ENCODE data around the gene ELMO1.
"Not testable (repeated sequence)": the region's sequence is repeated elsewhere in the genome, so short reads cannot be mapped to it uniquely, and the experiment has no call there.

Gene ELMO1

GRCh38 chr7:37186753-37187152 lies 261.9 kb downstream of the ELMO1 start:
- no peak for DNase-seq (ENCODE audit: low spot score)

- no peak for DNase-seq (ENCODE audit: low spot score)
Observed at GRCh38 chr7:37181550-37181932, 267.1 kb downstream of the ELMO1 start.

- DNase-seq (ENCODE audit: low spot score) = no peak
Observed at GRCh38 chr7:37180828-37181549, 267.7 kb downstream of the ELMO1 start.

GRCh38 chr7:37176079-37176478 lies 272.6 kb downstream of the ELMO1 start:
- no peak for DNase-seq (ENCODE audit: low spot score)

DNA sequence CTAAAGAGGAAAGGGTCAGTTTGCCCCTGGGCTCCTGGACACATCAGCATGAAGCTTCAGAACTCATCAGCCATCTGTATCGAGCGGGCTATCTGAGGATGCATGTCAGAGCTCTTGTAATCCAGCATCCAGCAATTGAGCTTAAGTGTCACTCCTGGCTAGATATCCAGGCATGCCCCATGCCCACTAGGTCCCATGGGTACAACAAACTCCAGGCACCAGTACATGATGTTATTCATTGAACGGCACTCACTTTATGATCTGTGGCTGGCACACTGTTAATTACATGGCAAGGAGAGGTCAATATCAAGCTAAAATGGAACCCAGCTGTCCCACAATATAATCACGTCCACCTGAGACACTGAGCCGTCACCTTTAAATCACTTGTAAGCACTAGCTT lies 274.2 kb downstream of the ELMO1 start:
- DNase-seq (ENCODE audit: low spot score) = no peak

GRCh38 chr7:37173670-37174069 lies 275.0 kb downstream of the ELMO1 start:
- no peak for DNase-seq (ENCODE audit: low spot score)

DNA sequence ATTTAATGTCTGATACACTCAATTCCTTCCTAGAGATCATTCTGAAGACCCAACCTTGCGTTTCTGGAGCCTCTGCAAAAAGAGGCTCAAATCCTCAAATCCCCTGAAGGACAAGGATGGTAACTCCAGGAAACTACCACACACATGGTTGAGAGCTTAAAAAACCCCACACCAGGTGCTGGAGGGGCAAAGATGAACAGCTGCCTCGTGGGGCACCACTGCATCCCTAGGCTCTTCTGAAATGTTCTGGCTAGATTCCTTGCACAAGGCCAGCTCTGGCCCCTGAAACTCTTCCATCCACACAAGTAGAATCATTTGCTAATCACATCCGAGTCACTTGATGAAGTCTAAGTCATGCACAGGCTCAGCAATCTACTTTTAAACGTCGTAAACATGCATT lies 286.6 kb downstream of the ELMO1 start:
- no peak for DNase-seq (ENCODE audit: low spot score)

- no peak for DNase-seq (ENCODE audit: low spot score)
Observed at GRCh38 chr7:37160656-37161055, 288.0 kb downstream of the ELMO1 start.

- no peak for DNase-seq (ENCODE audit: low spot score)
Observed at GRCh38 chr7:37153376-37153775, 295.3 kb downstream of the ELMO1 start.

- no peak for DNase-seq (ENCODE audit: low spot score)
Observed at GRCh38 chr7:37151741-37152413, 296.8 kb downstream of the ELMO1 start.

- DNase-seq (ENCODE audit: low spot score) = no peak
Observed at GRCh38 chr7:37150856-37151255, 297.8 kb downstream of the ELMO1 start.

GRCh38 chr7:37150180-37150579 lies 298.5 kb downstream of the ELMO1 start:
- no peak for DNase-seq (ENCODE audit: low spot score)

DNA sequence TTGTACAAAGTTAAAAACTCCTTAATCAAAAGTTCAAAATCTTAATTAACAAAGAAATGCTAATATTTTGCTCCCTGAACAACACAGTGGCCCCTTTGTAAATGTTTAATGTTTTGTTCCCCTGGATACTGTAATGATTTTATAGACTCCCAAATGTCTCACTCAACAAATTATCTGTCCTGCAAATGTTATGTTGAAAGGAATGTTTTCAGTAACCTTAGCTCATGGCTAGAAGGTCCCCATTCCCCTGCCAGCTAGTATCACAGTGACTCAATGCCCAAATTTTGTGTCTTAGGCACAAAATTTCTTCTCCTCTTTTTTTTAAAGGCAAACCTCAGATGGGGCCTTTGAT lies 298.9 kb downstream of the ELMO1 start:
- DNase-seq (ENCODE audit: low spot score) = no peak

DNA sequence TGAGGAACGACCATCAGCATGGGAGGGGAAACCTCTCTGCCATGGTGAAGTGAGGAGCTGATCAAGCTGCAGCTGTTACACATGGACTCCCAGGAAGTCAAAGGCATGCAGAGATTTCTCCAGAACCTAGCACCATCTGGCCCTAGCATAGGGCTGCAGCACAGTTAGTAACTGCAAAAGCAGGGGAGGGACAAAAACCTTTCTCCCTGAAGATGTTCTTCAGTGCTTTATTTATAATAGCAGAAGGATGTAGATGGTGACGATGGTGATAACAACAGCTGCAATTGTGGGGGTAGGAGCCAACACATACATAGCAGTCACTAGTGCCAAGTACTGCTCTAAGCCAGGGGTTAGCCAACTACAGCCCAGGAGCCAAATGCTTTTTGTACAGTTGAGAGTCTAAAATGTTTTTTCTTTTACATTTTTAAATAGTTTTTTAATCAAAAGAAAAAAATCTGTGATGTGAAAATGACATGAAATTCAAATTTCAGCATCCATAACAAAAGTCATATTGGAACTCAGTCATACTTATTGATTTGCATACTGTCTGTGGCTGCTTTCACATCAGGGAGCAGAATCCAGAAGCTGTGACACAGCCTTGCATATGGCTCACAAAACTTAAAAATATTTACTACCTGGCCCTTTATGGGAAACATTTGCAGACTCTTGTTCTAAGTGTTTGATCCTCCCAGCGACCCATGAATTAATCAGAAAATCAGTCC lies 299.5 kb downstream of the ELMO1 start:
- no peak for DNase-seq (ENCODE audit: low spot score)

DNA sequence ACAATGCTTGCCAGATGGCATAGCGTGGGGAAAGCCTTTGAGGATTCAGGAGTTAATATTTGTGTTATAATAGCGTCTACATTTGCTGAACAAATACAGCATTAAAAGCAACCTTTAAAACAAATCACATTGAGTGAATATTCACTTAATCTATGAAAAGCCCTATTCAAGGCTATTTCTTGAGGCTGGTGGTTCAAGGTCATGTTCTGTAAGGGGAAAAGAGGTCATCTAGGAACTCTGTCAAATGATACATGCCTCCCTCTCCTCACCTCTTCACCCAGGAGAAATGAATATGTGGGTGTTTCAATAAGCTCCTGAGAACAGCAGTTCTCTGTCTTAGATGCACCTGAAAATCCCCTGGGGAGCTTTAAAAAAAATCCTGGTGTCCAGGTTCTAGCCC lies 303.0 kb downstream of the ELMO1 start:
- no peak for DNase-seq (ENCODE audit: low spot score)

DNA sequence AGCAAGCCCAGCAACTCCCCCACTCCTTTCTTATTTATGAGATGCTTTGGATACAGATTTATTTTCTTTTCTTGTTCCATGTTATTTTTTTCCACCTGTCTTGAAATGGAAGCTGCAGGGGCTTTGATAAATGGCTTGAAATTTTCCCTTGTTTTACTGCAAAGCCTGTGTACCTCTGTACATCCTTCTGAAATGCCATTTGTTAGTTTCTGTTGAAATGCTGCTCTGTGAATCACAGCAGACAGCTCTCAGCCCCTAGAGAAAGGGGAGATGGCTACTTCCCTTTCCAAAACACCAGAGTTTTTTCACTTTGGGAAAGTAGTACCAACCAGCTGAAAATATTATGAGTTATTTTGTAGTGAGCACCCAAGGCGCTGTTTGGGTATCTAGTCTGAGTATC lies 304.2 kb downstream of the ELMO1 start:
- DNase-seq (ENCODE audit: low spot score) = no peak

GRCh38 chr7:37142958-37143357 lies 305.7 kb downstream of the ELMO1 start:
- DNase-seq (ENCODE audit: low spot score) = no peak

DNA sequence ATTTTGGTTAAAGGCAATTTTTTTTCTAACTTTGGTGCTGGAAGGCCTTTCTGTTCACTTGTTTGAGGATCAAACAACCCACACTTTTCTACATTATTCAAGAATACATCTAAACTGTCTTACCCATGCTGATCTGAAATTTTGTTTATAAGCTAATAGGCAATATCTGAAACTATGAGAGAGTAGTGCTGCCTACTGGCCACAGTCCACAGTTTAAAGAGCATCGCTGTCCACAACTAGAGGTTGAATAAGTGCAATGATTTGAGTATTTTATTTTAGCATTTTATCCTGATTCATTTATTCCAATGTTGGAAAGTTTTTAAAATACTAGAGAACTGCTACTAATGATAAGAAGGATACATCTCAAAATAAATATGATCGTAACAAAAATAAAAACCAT lies 306.9 kb downstream of the ELMO1 start:
- DNase-seq (ENCODE audit: low spot score) = no peak

- not testable (repeated sequence) for DNase-seq (ENCODE audit: low spot score)
Observed at GRCh38 chr7:37133902-37134301, 314.8 kb downstream of the ELMO1 start.

DNA sequence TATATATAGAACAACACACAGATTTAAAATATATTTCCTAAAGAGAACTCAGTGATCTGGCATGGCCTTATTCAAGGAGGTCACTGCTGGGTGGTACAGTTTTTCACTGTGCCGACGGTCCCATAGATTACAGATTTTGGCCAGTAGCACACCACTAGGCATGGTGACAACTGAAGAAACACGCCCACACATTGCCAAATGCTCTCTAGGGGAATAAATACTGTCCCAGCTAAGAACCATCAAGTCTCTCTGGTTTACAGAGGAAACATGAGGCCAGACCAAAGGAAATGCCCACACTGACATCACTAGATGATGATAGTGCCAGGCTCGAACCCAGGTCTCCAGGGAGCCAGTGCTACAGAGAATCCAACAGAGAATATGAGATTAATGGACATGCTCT lies 316.8 kb downstream of the ELMO1 start:
- DNase-seq (ENCODE audit: low spot score) = no peak

DNA sequence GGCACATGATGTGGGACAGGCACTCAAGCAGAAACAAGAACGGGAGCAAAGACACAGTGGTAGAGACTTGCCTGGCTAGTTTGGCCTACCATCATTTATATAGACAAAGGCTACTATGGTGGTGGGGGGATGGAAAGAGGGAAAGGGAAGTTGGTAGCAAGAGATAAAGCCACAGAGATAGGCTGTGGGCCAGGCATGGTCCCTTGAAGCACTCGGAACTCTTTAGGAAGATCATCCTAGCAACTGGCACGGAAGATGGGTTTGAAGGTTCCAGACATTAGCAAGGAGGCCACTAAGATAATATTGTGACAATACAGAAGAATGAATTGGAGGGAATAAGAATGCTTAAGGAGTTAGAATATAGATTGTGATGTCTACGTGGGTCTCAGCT lies 319.6 kb downstream of the ELMO1 start:
- DNase-seq (ENCODE audit: low spot score) = no peak

DNA sequence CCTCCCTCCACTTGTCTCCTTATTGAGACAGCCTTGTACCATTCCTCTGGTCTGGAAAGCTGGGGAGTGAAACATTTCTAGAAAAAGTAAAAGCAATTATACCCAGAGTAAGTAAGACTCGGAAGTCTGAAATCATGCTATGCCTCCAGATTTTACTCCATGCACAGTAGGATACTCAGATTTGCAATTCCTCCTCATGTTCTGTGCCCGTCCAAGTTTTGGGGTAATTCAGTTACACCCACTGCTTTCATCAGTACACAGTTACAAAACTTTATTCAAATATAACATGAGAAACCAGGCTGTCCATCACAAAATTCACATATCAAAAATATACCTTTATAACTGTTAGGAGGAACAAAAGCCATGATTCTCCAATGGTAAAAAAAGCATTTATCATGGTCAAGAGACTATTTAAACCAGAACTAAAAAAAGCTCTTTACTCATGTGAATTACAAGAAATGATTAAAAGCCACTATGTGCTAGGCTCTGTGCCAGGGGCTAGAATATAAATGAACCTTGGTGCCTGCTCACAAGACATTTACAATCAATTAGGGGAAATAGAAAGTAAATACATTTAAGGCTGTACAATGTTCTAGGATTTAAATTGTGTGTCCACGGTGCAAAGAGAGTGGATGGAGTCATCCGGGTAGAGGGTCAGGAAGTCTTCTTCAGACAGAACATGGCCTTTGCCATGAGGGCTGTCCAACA lies 320.2 kb downstream of the ELMO1 start:
- DNase-seq (ENCODE audit: low spot score) = no peak

Data from AG20443 (cell line).